ENCODE results near the gene HDAC11.

Gene HDAC11

GRCh38 chr3:13508496-13508895 lies 28.4 kb downstream of the HDAC11 start:
- DNase-seq (ENCODE audit: low read depth, low spot score) = no peak
- H3K36me3 ChIP-seq (ENCODE audit: control insufficient read depth, insufficient read depth, low read length) = no peaks in the 10 kb centered on the region
- H3K27me3 ChIP-seq (ENCODE audit: control insufficient read depth, insufficient read depth, low read length) = no peaks in the 10 kb centered on the region
- H3K4me1 ChIP-seq (ENCODE audit: control insufficient read depth, insufficient read depth, low read length) = no peaks in the 10 kb centered on the region
- no peaks in the 10 kb centered on the region for H3K9me3 ChIP-seq (ENCODE audit: control insufficient read depth, insufficient read depth, low read length)
- no CpG with 5 or more reads among the region's 8 CpGs for WGBS (ENCODE audit: insufficient coverage, insufficient read length)
- no peak overlapping the region for H3K4me3 ChIP-seq (ENCODE audit: low read length)
- H3K27ac ChIP-seq (ENCODE audit: low read length) = no peak overlapping the region

- Histone ChIP-seq H3K4me1 (ENCODE audit: control insufficient read depth, insufficient read depth, low read length) (no peaks in the 10 kb centered on the region), H3K27ac (ENCODE audit: low read length) (no peak overlapping the region), H3K27me3 (ENCODE audit: control insufficient read depth, insufficient read depth, low read length) (no peaks in the 10 kb centered on the region), H3K9me3 (ENCODE audit: control insufficient read depth, insufficient read depth, low read length) (no peaks in the 10 kb centered on the region), H3K36me3 (ENCODE audit: control insufficient read depth, insufficient read depth, low read length) (no peaks in the 10 kb centered on the region), H3K4me3 (ENCODE audit: low read length) (no peak overlapping the region)
- WGBS (ENCODE audit: insufficient coverage, insufficient read length) = no CpG with 5 or more reads among the region's 15 CpGs
- no peak for DNase-seq (ENCODE audit: low read depth, low spot score)
These were observed 29.1 kb downstream of the HDAC11 start for GRCh38 chr3:13509059-13509815.

GRCh38 chr3:13509816-13510192 lies 29.7 kb downstream of the HDAC11 start:
- Histone ChIP-seq H3K9me3 (ENCODE audit: control insufficient read depth, insufficient read depth, low read length) (no peaks in the 10 kb centered on the region), H3K27ac (ENCODE audit: low read length) (no peak overlapping the region), H3K4me3 (ENCODE audit: low read length) (no peak overlapping the region), H3K4me1 (ENCODE audit: control insufficient read depth, insufficient read depth, low read length) (no peaks in the 10 kb centered on the region), H3K27me3 (ENCODE audit: control insufficient read depth, insufficient read depth, low read length) (no peaks in the 10 kb centered on the region), H3K36me3 (ENCODE audit: control insufficient read depth, insufficient read depth, low read length) (no peaks in the 10 kb centered on the region)
- DNase-seq (ENCODE audit: low read depth, low spot score) = no peak
- no CpG with 5 or more reads among the region's 8 CpGs for WGBS (ENCODE audit: insufficient coverage, insufficient read length)

- no CpG with 5 or more reads among the region's 7 CpGs for WGBS (ENCODE audit: insufficient coverage, insufficient read length)
- Histone ChIP-seq H3K36me3 (ENCODE audit: control insufficient read depth, insufficient read depth, low read length) (no peaks in the 10 kb centered on the region), H3K9me3 (ENCODE audit: control insufficient read depth, insufficient read depth, low read length) (no peaks in the 10 kb centered on the region), H3K4me1 (ENCODE audit: control insufficient read depth, insufficient read depth, low read length) (no peaks in the 10 kb centered on the region), H3K27ac (ENCODE audit: low read length) (no peak overlapping the region), H3K4me3 (ENCODE audit: low read length) (no peak overlapping the region), H3K27me3 (ENCODE audit: control insufficient read depth, insufficient read depth, low read length) (no peaks in the 10 kb centered on the region)
- no peak for DNase-seq (ENCODE audit: low read depth, low spot score)
These were observed 32.3 kb downstream of the HDAC11 start for GRCh38 chr3:13512451-13512850.

GRCh38 chr3:13513051-13513912 lies 33.2 kb downstream of the HDAC11 start:
- DNase-seq (ENCODE audit: low read depth, low spot score) = no peak
- Histone ChIP-seq H3K9me3 (ENCODE audit: control insufficient read depth, insufficient read depth, low read length) (no peaks in the 10 kb centered on the region), H3K36me3 (ENCODE audit: control insufficient read depth, insufficient read depth, low read length) (no peaks in the 10 kb centered on the region), H3K27ac (ENCODE audit: low read length) (no peak overlapping the region), H3K27me3 (ENCODE audit: control insufficient read depth, insufficient read depth, low read length) (no peaks in the 10 kb centered on the region), H3K4me1 (ENCODE audit: control insufficient read depth, insufficient read depth, low read length) (no peaks in the 10 kb centered on the region), H3K4me3 (ENCODE audit: low read length) (no peak overlapping the region)
- WGBS (ENCODE audit: insufficient coverage, insufficient read length) = no CpG with 5 or more reads among the region's 20 CpGs

GRCh38 chr3:13513913-13514517 lies 33.9 kb downstream of the HDAC11 start:
- no CpG with 5 or more reads among the region's 10 CpGs for WGBS (ENCODE audit: insufficient coverage, insufficient read length)
- Histone ChIP-seq H3K4me1 (ENCODE audit: control insufficient read depth, insufficient read depth, low read length) (no peaks in the 10 kb centered on the region), H3K27ac (ENCODE audit: low read length) (no peak overlapping the region), H3K9me3 (ENCODE audit: control insufficient read depth, insufficient read depth, low read length) (no peaks in the 10 kb centered on the region), H3K36me3 (ENCODE audit: control insufficient read depth, insufficient read depth, low read length) (no peaks in the 10 kb centered on the region), H3K27me3 (ENCODE audit: control insufficient read depth, insufficient read depth, low read length) (no peaks in the 10 kb centered on the region), H3K4me3 (ENCODE audit: low read length) (no peak overlapping the region)
- DNase-seq (ENCODE audit: low read depth, low spot score) = no peak

GRCh38 chr3:13514639-13515435 lies 34.7 kb downstream of the HDAC11 start:
- Histone ChIP-seq H3K27ac (ENCODE audit: low read length) (no peak overlapping the region), H3K36me3 (ENCODE audit: control insufficient read depth, insufficient read depth, low read length) (no peaks in the 10 kb centered on the region), H3K27me3 (ENCODE audit: control insufficient read depth, insufficient read depth, low read length) (no peaks in the 10 kb centered on the region), H3K4me1 (ENCODE audit: control insufficient read depth, insufficient read depth, low read length) (no peaks in the 10 kb centered on the region), H3K4me3 (ENCODE audit: low read length) (no peak overlapping the region), H3K9me3 (ENCODE audit: control insufficient read depth, insufficient read depth, low read length) (no peaks in the 10 kb centered on the region)
- DNase-seq (ENCODE audit: low read depth, low spot score) = no peak
- WGBS (ENCODE audit: insufficient coverage, insufficient read length) = no CpG with 5 or more reads among the region's 6 CpGs

GRCh38 chr3:13515786-13516759 lies 36.0 kb downstream of the HDAC11 start:
- H3K4me1 ChIP-seq (ENCODE audit: control insufficient read depth, insufficient read depth, low read length) = no peaks in the 10 kb centered on the region
- H3K9me3 ChIP-seq (ENCODE audit: control insufficient read depth, insufficient read depth, low read length) = no peaks in the 10 kb centered on the region
- no peaks in the 10 kb centered on the region for H3K36me3 ChIP-seq (ENCODE audit: control insufficient read depth, insufficient read depth, low read length)
- no peak overlapping the region for H3K27ac ChIP-seq (ENCODE audit: low read length)
- H3K4me3 ChIP-seq (ENCODE audit: low read length) = no peak overlapping the region
- H3K27me3 ChIP-seq (ENCODE audit: control insufficient read depth, insufficient read depth, low read length) = no peaks in the 10 kb centered on the region
- DNase-seq (ENCODE audit: low read depth, low spot score) = no peak
- WGBS (ENCODE audit: insufficient coverage, insufficient read length) = no CpG with 5 or more reads among the region's 26 CpGs

- no peak for DNase-seq (ENCODE audit: low read depth, low spot score)
- Histone ChIP-seq H3K27ac (ENCODE audit: low read length) (no peak overlapping the region), H3K27me3 (ENCODE audit: control insufficient read depth, insufficient read depth, low read length) (no peaks in the 10 kb centered on the region), H3K36me3 (ENCODE audit: control insufficient read depth, insufficient read depth, low read length) (no peaks in the 10 kb centered on the region), H3K4me1 (ENCODE audit: control insufficient read depth, insufficient read depth, low read length) (no peaks in the 10 kb centered on the region), H3K9me3 (ENCODE audit: control insufficient read depth, insufficient read depth, low read length) (no peaks in the 10 kb centered on the region), H3K4me3 (ENCODE audit: low read length) (no peak overlapping the region)
- no CpG with 5 or more reads among the region's 9 CpGs for WGBS (ENCODE audit: insufficient coverage, insufficient read length)
These were observed 36.6 kb downstream of the HDAC11 start for GRCh38 chr3:13516760-13517135.

Data from iPS DF 6.9 (cell line).